Sigmoid colon (tissue), 7 donors: Measurements from ENCODE around the gene GRB10. TPM values are rescaled to one million over a fixed set of nuclear protein-coding genes. Genes with fewer than 3 reads are reported as not detected.
"Not testable (repeated sequence)": the region's sequence is repeated elsewhere in the genome, so short reads cannot be mapped to it uniquely, and the experiment has no call there.

Experiments
- DNase-seq: peaks from one replicate; pipeline ENCODE4 v3.0.0-alpha.2; 2019
- H3K27ac ChIP-seq, 4 donors: fragments of 200-600 bp; sonication (generic); one replicate each; pipeline ENCODE4 v1.5.1; 2016 to 2019; ENCODE audit warnings: mild to moderate bottlenecking in 1 of 4
- H3K27me3 ChIP-seq, 3 donors: fragments of 200-600 bp; sonication (generic); one replicate each; pipeline ENCODE4 v1.5.1; 2019; ENCODE audit warnings: mild to moderate bottlenecking in 1 of 3
- H3K36me3 ChIP-seq, 4 donors: fragments of 200-600 bp; sonication (generic); one replicate each; pipeline ENCODE4 v1.5.1; 2016 to 2019
- H3K4me1 ChIP-seq, 4 donors: fragments of 200-600 bp; sonication (generic); one replicate each; pipeline ENCODE4 v1.5.1; 2017 to 2019
- H3K4me3 ChIP-seq, 4 donors: fragments of 200-600 bp; sonication (generic); one replicate each; pipeline ENCODE4 v1.5.1; 2017 to 2019; ENCODE audit warnings: mild to moderate bottlenecking in 2 of 4, moderate library complexity in 1 of 4
- H3K9me3 ChIP-seq, 4 donors: fragments of 200-600 bp in 3 of 4; sonication (generic) in 3 of 4; one replicate each; pipeline versions ENCODE4 v1.5.1 to v1.6.1; 2013 to 2019
- EP300 ChIP-seq, 4 donors: sonication (generic); formaldehyde crosslinking; IDR thresholded peaks; one replicate each; pipeline ENCODE4 v1.6.1; 2017; ENCODE audit warnings: antibody characterized with exemption in 4 of 4
- POLR2A ChIP-seq, 2 donors: fragments of 450-650 bp; IDR thresholded peaks; one replicate each; pipeline ENCODE4 v1.6.1; 2016; ENCODE audit warnings: antibody characterized with exemption in 2 of 2, mild to moderate bottlenecking in 2 of 2, moderate library complexity in 2 of 2
- POLR2AphosphoS5 ChIP-seq, 4 donors: sonication (generic); formaldehyde crosslinking; IDR thresholded peaks; one replicate each; pipeline ENCODE4 v1.6.1; 2017; ENCODE audit warnings: antibody characterized with exemption in 4 of 4
- WGBS, 2 donors: extraction: QIAGEN DNeasy Blood & Tissue Kit; methylation state at CpG; one replicate each; pipeline ENCODE4 v1.1.7; 2013; 5-methylcytosine and 5-hydroxymethylcytosine counted together
- intact Hi-C: fragments of 100-400 bp; cut with DNase I; formaldehyde crosslinking; loops from one replicate; pipeline ENCODE4 v1.15.1; 2023
- polyA plus RNA-seq, 3 donors: library from polyadenylated mRNA; stranded (reverse); fragments of 200-250 nt; gene quantifications; one replicate each; pipeline ENCODE4 v1.2.3, GENCODE V29; 2013
- total RNA-seq, 4 donors: library from RNA; depleted of rRNA; stranded (reverse); fragments of >200 nt; gene quantifications; one replicate each; pipeline ENCODE4 v1.1.0, GENCODE V29; 2016
- TF ChIP-seq, protein P1 (sequence below), 4 experiments: fragments of 450-650 bp in 3 of 4; fragments of 200-600 bp in 1 of 4; IDR thresholded peaks; one replicate each; pipeline ENCODE4 v1.5.1; 2016 to 2019; ENCODE audit warnings: antibody characterized with exemption in 4 of 4, mild to moderate bottlenecking in 3 of 4, moderate library complexity in 2 of 4
- donor health status: healthy with polysubstance abuse.
- donor health status: Bipolar disorder and iron deficiency.
- donor health status: healthy.

GRB10 gene
- total and polyA plus RNA-seq, 7 donors: 2.1 to 83.6 (median 49.2) TPM

DNA sequence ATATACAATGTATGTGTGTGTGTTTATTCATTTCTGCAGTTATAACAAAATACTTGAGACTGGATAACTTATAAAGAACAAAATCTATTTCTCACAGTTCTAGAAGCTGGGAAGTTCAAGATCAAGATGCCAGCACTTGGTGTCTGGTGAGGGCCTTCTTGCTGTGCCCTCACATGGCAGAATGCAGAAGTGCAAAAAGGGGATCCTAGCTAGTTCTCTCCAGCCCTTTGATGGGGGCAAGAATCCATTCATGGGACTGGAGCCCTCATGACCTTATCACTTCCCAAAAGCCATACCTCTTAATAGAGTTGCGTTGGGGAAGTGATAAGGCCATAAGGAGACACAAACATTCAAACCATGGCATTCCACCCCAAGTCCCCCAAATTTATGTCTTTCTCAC, 8.4 kb downstream of the GRB10 start:
- Histone ChIP-seq H3K4me1 (peaks cover 0 to 35% (median 21%) of the 10 kb centered on the region in 4 donors), H3K27ac (no peak overlapping the region), H3K36me3 (no peaks in the 10 kb centered on the region), H3K4me3 (no peak overlapping the region), H3K27me3 (no peaks in the 10 kb centered on the region), H3K9me3 (no peaks in the 10 kb centered on the region)
- intact Hi-C loops: no loop called here
- 89 to 97% methylated on average over 1 of the region's 1 CpG for whole genome bisulfite sequencing, 2 donors
- DNase-seq: no peak
- no peak for TF ChIP-seq POLR2AphosphoS5 (IDR thresholded peaks at IDR 0.05)
- TF ChIP-seq, protein P1, sequence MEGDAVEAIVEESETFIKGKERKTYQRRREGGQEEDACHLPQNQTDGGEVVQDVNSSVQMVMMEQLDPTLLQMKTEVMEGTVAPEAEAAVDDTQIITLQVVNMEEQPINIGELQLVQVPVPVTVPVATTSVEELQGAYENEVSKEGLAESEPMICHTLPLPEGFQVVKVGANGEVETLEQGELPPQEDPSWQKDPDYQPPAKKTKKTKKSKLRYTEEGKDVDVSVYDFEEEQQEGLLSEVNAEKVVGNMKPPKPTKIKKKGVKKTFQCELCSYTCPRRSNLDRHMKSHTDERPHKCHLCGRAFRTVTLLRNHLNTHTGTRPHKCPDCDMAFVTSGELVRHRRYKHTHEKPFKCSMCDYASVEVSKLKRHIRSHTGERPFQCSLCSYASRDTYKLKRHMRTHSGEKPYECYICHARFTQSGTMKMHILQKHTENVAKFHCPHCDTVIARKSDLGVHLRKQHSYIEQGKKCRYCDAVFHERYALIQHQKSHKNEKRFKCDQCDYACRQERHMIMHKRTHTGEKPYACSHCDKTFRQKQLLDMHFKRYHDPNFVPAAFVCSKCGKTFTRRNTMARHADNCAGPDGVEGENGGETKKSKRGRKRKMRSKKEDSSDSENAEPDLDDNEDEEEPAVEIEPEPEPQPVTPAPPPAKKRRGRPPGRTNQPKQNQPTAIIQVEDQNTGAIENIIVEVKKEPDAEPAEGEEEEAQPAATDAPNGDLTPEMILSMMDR (IDR thresholded peaks at IDR 0.05): no peak
- TF ChIP-seq EP300 (IDR thresholded peaks at IDR 0.05): no peak
- TF ChIP-seq POLR2A (IDR thresholded peaks at IDR 0.05): no peak

- H3K4me1 ChIP-seq: peaks cover 0 to 32% (median 16%) of the 10 kb centered on the region in 4 donors
- 88 to 91% methylated on average over 3 of the region's 4 CpGs for WGBS, 2 donors
- intact Hi-C loops: not testable (repeated sequence)
These were observed 9.6 kb downstream of the GRB10 start for GRCh38 chr7:50773071-50773470.

DNA sequence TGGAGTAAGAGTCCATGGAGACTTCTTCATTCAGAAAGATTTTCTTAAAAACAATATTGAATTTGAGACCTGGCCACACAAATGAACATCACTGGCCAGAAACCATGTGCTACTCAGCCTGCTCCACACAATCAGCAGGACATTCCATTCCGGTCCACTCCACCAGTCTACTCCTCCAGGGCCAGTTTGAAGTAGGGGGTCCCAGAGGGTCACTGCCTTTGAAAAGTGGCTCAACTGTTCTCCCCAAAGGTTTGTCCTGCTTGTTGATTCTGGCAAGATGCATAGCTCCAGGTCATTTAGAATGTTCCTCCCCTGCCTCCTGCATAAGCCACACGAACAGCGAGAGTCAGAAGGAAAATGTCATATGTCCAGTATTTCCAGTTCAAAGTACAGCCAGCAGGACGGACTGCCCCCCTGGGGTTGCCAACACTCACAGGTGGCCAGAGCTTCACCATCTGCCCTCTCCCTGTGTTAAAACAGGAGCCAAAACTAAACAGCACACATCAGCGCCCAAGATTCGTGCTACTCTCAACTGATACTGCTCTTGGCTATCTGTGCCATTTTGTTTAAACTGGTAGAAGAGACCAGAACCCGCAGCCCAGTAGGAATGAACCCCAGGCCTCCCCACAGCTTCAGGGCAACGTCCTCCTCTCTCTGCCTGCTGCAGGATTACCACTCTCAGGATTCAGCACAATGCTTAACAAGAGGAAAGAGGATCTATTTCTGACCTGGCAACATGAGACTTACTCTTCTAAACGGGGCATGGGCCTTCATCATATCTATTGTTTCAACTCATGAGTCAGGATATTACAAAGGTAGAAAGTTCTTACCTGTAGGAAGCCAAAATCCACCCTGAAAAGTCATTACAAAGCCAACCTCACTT, 11.3 kb downstream of the GRB10 start:
- intact Hi-C loops: no loop called here
- no peak for DNase-seq
- Histone ChIP-seq H3K9me3 (no peaks in the 10 kb centered on the region), H3K4me1 (peaks cover 0 to 41% (median 24%) of the 10 kb centered on the region in 4 donors), H3K4me3 (no peak overlapping the region), H3K27ac (no peak overlapping the region), H3K36me3 (no peaks in the 10 kb centered on the region), H3K27me3 (no peaks in the 10 kb centered on the region)
- 87 to 88% methylated on average over 9 of the region's 9 CpGs for WGBS, 2 donors
- TF ChIP-seq POLR2A (IDR thresholded peaks at IDR 0.05) (no peak), EP300 (IDR thresholded peaks at IDR 0.05) (no peak), POLR2AphosphoS5 (IDR thresholded peaks at IDR 0.05) (no peak)
- TF ChIP-seq, protein P1 (IDR thresholded peaks at IDR 0.05): no peak

More at GRCh38 chr7:50773071-50773470, 9.6 kb downstream of the GRB10 start:
- H3K27me3 ChIP-seq, H3K36me3 ChIP-seq, H3K4me3 ChIP-seq, H3K27ac ChIP-seq, H3K9me3 ChIP-seq, DNase-seq: not testable (repeated sequence)

- DNase-seq: no peak
- Histone ChIP-seq H3K27ac (no peak overlapping the region), H3K36me3 (no peaks in the 10 kb centered on the region), H3K4me1 (peaks cover 0 to 45% (median 34%) of the 10 kb centered on the region in 4 donors), H3K4me3 (no peak overlapping the region), H3K9me3 (no peaks in the 10 kb centered on the region), H3K27me3 (no peaks in the 10 kb centered on the region)
- intact Hi-C loops: no loop called here
- TF ChIP-seq POLR2A (IDR thresholded peaks at IDR 0.05): no peak
- TF ChIP-seq, protein P1 (IDR thresholded peaks at IDR 0.05): no peak
- no peak for TF ChIP-seq POLR2AphosphoS5 (IDR thresholded peaks at IDR 0.05)
- no peak for TF ChIP-seq EP300 (IDR thresholded peaks at IDR 0.05)
- WGBS, 2 donors: 84 to 86% methylated on average over 10 of the region's 10 CpGs
These were observed 13.9 kb downstream of the GRB10 start for GRCh38 chr7:50768485-50769474.

DNA sequence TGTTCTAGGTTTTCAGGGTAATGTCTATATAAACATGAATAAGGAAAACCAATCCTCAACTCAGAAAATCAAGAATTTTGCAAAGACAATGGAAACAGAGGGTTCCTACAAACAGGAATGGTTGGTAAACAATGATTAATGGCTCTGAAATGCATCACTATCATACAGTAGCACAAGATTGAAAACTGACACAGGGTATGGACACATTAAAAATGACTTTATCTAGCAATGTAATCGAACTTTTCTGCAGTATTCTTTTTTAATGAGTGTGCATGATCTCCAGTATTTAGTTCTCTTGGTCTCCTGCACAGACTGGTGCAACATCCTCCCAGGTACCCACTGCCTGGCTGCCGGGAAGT, 15.9 kb downstream of the GRB10 start:
- intact Hi-C loops: no loop called here
- TF ChIP-seq POLR2A (IDR thresholded peaks at IDR 0.05) (no peak), POLR2AphosphoS5 (IDR thresholded peaks at IDR 0.05) (no peak), EP300 (IDR thresholded peaks at IDR 0.05) (no peak)
- TF ChIP-seq, protein P1 (IDR thresholded peaks at IDR 0.05): no peak
- no peak overlapping the region for H3K27ac ChIP-seq
- H3K4me1 ChIP-seq: peaks cover 0 to 45% (median 35%) of the 10 kb centered on the region in 4 donors
- no peak for DNase-seq
- H3K4me3 ChIP-seq: no peak overlapping the region
- H3K36me3 ChIP-seq: no peaks in the 10 kb centered on the region
- no peaks in the 10 kb centered on the region for H3K9me3 ChIP-seq
- no peaks in the 10 kb centered on the region for H3K27me3 ChIP-seq
- 48 to 79% methylated on average over 2 of the region's 2 CpGs for WGBS, 2 donors
